OCI-LY7 (cell line): ENCODE measurements around the gene CECR2.

ENCODE experiments used
- EZH2phosphoT487 ChIP-seq: fragments of 200-600 bp; sonication (generic); IDR thresholded peaks from 2 replicates; pipeline ENCODE4 v1.6.1; 2018; ENCODE audit warnings: low read depth, borderline replicate concordance, mild to moderate bottlenecking, mixed run types, antibody characterized with exemption, low read length, moderate library complexity, mixed read lengths
- TF ChIP-seq, protein P1 (sequence below): fragments of 200-600 bp; sonication (generic); conservative IDR thresholded peaks from 2 replicates; pipeline ENCODE4 v1.5.1; 2014; ENCODE audit warnings: mild to moderate bottlenecking, antibody characterized with exemption, low read length, moderate library complexity, mixed read lengths

GRCh38 chr22:17451316-17451715 lies 82.1 kb downstream of the CECR2 start:
- TF ChIP-seq, protein P1, sequence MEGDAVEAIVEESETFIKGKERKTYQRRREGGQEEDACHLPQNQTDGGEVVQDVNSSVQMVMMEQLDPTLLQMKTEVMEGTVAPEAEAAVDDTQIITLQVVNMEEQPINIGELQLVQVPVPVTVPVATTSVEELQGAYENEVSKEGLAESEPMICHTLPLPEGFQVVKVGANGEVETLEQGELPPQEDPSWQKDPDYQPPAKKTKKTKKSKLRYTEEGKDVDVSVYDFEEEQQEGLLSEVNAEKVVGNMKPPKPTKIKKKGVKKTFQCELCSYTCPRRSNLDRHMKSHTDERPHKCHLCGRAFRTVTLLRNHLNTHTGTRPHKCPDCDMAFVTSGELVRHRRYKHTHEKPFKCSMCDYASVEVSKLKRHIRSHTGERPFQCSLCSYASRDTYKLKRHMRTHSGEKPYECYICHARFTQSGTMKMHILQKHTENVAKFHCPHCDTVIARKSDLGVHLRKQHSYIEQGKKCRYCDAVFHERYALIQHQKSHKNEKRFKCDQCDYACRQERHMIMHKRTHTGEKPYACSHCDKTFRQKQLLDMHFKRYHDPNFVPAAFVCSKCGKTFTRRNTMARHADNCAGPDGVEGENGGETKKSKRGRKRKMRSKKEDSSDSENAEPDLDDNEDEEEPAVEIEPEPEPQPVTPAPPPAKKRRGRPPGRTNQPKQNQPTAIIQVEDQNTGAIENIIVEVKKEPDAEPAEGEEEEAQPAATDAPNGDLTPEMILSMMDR: no peak
- TF ChIP-seq EZH2phosphoT487: no peak
